Vagina (tissue), 2 donors: Measurements from ENCODE around the gene ZNF536.

Experiments
- CTCF ChIP-seq, 3 experiments: fragments of 450-650 bp in 2 of 3; fragments of 200-600 bp in 1 of 3; sonication (generic) in 1 of 3; IDR thresholded peaks; one replicate each; pipeline ENCODE4 v1.5.1; 2017 to 2019; ENCODE audit warnings: antibody characterized with exemption in 3 of 3, mild to moderate bottlenecking in 2 of 3, moderate library complexity in 2 of 3
- POLR2A ChIP-seq, 2 donors: fragments of 450-650 bp; IDR thresholded peaks; one replicate each; pipeline ENCODE4 v1.6.1; 2017; ENCODE audit warnings: antibody characterized with exemption in 2 of 2, mild to moderate bottlenecking in 2 of 2, moderate library complexity in 2 of 2
- POLR2AphosphoS5 ChIP-seq, 2 donors: sonication (generic); formaldehyde crosslinking; IDR thresholded peaks; one replicate each; pipeline ENCODE4 v1.9.0; 2017; ENCODE audit warnings: antibody characterized with exemption in 2 of 2, mild to moderate bottlenecking in 2 of 2, low read depth in 1 of 2; ENCODE audit not compliant: insufficient read depth in 1 of 2

DNA sequence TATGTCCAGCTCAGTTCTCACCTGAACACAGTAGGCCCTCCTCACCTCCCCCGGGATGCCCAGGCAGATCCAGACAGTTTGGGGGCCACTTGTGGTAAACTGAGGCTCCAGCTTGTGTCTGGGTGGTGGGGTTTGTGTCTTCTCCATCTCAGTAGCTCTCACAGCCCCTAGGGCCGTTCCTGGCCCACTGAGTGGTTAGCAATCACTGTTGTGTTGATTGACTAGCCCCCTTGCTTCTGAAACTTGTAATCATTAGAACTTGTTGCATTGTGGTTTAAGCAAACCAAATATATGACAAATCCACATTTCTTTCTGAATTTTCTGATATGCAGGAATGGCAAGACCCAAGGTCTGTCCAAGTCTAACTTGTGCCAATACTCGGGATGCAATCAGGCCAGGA lies 13.9 kb upstream of the ZNF536 start:
- TF ChIP-seq POLR2A (IDR thresholded peaks at IDR 0.05): no peak
- no peak for TF ChIP-seq CTCF (IDR thresholded peaks at IDR 0.05)
- no peak for TF ChIP-seq POLR2AphosphoS5 (IDR thresholded peaks at IDR 0.05; ENCODE audit: insufficient read depth in 1 of 2, low read depth in 1 of 2)
